T-helper 1 cell treated with Interleukin-12 subunit alpha and Interleukin-12 subunit beta and Interleukin-4 antibody, amounts not matched to agents 30 μg/mL and 1 μg/mL, for 36 hours (primary cell): ENCODE results near the gene CARD19.
"Not testable (repeated sequence)": the region's sequence is repeated elsewhere in the genome, so short reads cannot be mapped to it uniquely, and the experiment has no call there.

Experiments
- H3K27ac Mint-ChIP-seq: one replicate; pipeline ENCODE4 v1.8.0; 2021; ENCODE audit warnings: mild to moderate bottlenecking, mixed read lengths
- H3K27me3 Mint-ChIP-seq: one replicate; pipeline ENCODE4 v1.8.0; 2021; ENCODE audit warnings: low read depth, mixed read lengths
- H3K36me3 Mint-ChIP-seq: one replicate; pipeline ENCODE4 v1.8.0; 2021; ENCODE audit warnings: low read depth, mixed read lengths
- H3K4me1 Mint-ChIP-seq: one replicate; pipeline ENCODE4 v1.8.0; 2021; ENCODE audit warnings: low read depth, mixed read lengths
- H3K4me3 Mint-ChIP-seq: one replicate; pipeline ENCODE4 v1.8.0; 2021; ENCODE audit warnings: mild to moderate bottlenecking, moderate library complexity, mixed read lengths
- H3K9me3 Mint-ChIP-seq: one replicate; pipeline ENCODE4 v1.8.0; 2021; ENCODE audit warnings: mixed read lengths

CARD19 gene

GRCh38 chr9:93114169-93114983 lies 18.4 kb downstream of the CARD19 start:
- Mint-ChIP-seq H3K27me3 (no peaks in the 10 kb centered on the region), H3K4me1 (peaks cover 12% of the 10 kb centered on the region), H3K4me3 (no peak overlapping the region), H3K9me3 (no peaks in the 10 kb centered on the region), H3K27ac (no peak overlapping the region), H3K36me3 (peaks cover 8% of the 10 kb centered on the region)

- H3K4me1 Mint-ChIP-seq = peaks cover 17% of the 10 kb centered on the region
- H3K27ac Mint-ChIP-seq = no peak overlapping the region
- H3K9me3 Mint-ChIP-seq = no peaks in the 10 kb centered on the region
- H3K4me3 Mint-ChIP-seq = no peak overlapping the region
- H3K27me3 Mint-ChIP-seq = no peaks in the 10 kb centered on the region
- H3K36me3 Mint-ChIP-seq = peaks cover 11% of the 10 kb centered on the region
Observed at GRCh38 chr9:93114984-93115335, 18.9 kb downstream of the CARD19 start.

- Mint-ChIP-seq H3K4me1 (peaks cover 22% of the 10 kb centered on the region), H3K4me3 (no peak overlapping the region), H3K27me3 (no peaks in the 10 kb centered on the region), H3K36me3 (peaks cover 13% of the 10 kb centered on the region), H3K9me3 (no peaks in the 10 kb centered on the region), H3K27ac (no peak overlapping the region)
Observed at GRCh38 chr9:93115486-93116071, 19.6 kb downstream of the CARD19 start.

GRCh38 chr9:93116072-93116961 lies 20.3 kb downstream of the CARD19 start:
- Mint-ChIP-seq H3K36me3 (peaks cover 8% of the 10 kb centered on the region), H3K4me1 (peaks cover 18% of the 10 kb centered on the region), H3K4me3 (no peak overlapping the region), H3K9me3 (no peaks in the 10 kb centered on the region), H3K27ac (no peak overlapping the region), H3K27me3 (no peaks in the 10 kb centered on the region)

- peaks cover 18% of the 10 kb centered on the region for H3K4me1 Mint-ChIP-seq
- peaks cover 11% of the 10 kb centered on the region for H3K36me3 Mint-ChIP-seq
- not testable (repeated sequence) for H3K4me3 Mint-ChIP-seq, H3K9me3 Mint-ChIP-seq, H3K27me3 Mint-ChIP-seq
- peak overlapping the region; percentile 67 for H3K27ac Mint-ChIP-seq
Observed at GRCh38 chr9:93117521-93117920, 21.5 kb downstream of the CARD19 start.

- peaks cover 11% of the 10 kb centered on the region for H3K36me3 Mint-ChIP-seq
- no peak overlapping the region for H3K4me3 Mint-ChIP-seq
- H3K4me1 Mint-ChIP-seq = peaks cover 18% of the 10 kb centered on the region
- no peaks in the 10 kb centered on the region for H3K9me3 Mint-ChIP-seq
- H3K27ac Mint-ChIP-seq = peak overlapping the region; percentile 67
- no peaks in the 10 kb centered on the region for H3K27me3 Mint-ChIP-seq
Observed at GRCh38 chr9:93117924-93118862, 22.2 kb downstream of the CARD19 start.

GRCh38 chr9:93118863-93119702 lies 23.1 kb downstream of the CARD19 start:
- no peaks in the 10 kb centered on the region for H3K9me3 Mint-ChIP-seq
- peaks cover 12% of the 10 kb centered on the region for H3K36me3 Mint-ChIP-seq
- H3K4me3 Mint-ChIP-seq = no peak overlapping the region
- peaks cover 18% of the 10 kb centered on the region for H3K4me1 Mint-ChIP-seq
- no peaks in the 10 kb centered on the region for H3K27me3 Mint-ChIP-seq
- H3K27ac Mint-ChIP-seq = peak overlapping the region; percentile 65

GRCh38 chr9:93119703-93119952 lies 23.6 kb downstream of the CARD19 start:
- Mint-ChIP-seq H3K9me3 (no peaks in the 10 kb centered on the region), H3K4me3 (no peak overlapping the region), H3K27ac (peak overlapping the region; percentile 65), H3K4me1 (peaks cover 18% of the 10 kb centered on the region), H3K36me3 (peaks cover 15% of the 10 kb centered on the region), H3K27me3 (no peaks in the 10 kb centered on the region)

- Mint-ChIP-seq H3K27me3 (no peaks in the 10 kb centered on the region), H3K27ac (peak overlapping the region; percentile 65), H3K4me1 (peaks cover 13% of the 10 kb centered on the region), H3K36me3 (peaks cover 15% of the 10 kb centered on the region), H3K9me3 (no peaks in the 10 kb centered on the region), H3K4me3 (no peak overlapping the region)
Observed at GRCh38 chr9:93119953-93120845, 24.2 kb downstream of the CARD19 start.

- Mint-ChIP-seq H3K27ac (no peak overlapping the region), H3K36me3 (peaks cover 16% of the 10 kb centered on the region), H3K4me1 (peaks cover 16% of the 10 kb centered on the region), H3K4me3 (no peak overlapping the region), H3K27me3 (no peaks in the 10 kb centered on the region), H3K9me3 (no peaks in the 10 kb centered on the region)
Observed at GRCh38 chr9:93120846-93121315, 24.9 kb downstream of the CARD19 start.

- peaks cover 22% of the 10 kb centered on the region for H3K4me1 Mint-ChIP-seq
- no peak overlapping the region for H3K27ac Mint-ChIP-seq
- no peak overlapping the region for H3K4me3 Mint-ChIP-seq
- H3K36me3 Mint-ChIP-seq = peaks cover 20% of the 10 kb centered on the region
- H3K9me3 Mint-ChIP-seq = no peaks in the 10 kb centered on the region
- H3K27me3 Mint-ChIP-seq = no peaks in the 10 kb centered on the region
Observed at GRCh38 chr9:93121316-93122241, 25.6 kb downstream of the CARD19 start.

GRCh38 chr9:93122721-93123221 lies 26.8 kb downstream of the CARD19 start:
- Mint-ChIP-seq H3K4me1 (peaks cover 31% of the 10 kb centered on the region), H3K27me3 (no peaks in the 10 kb centered on the region), H3K4me3 (no peak overlapping the region), H3K36me3 (peaks cover 20% of the 10 kb centered on the region), H3K9me3 (no peaks in the 10 kb centered on the region), H3K27ac (no peak overlapping the region)
